Posterior cingulate gyrus (tissue), 11 donors: ENCODE data around the gene MUC5AC.
"Not testable (repeated sequence)": the region's sequence is repeated elsewhere in the genome, so short reads cannot be mapped to it uniquely, and the experiment has no call there.

Experiments used
- DNase-seq, 10 donors: peaks; one replicate each; pipeline versions ENCODE4 v3.0.0 to v3.0.0-alpha.2; 2020 to 2021; ENCODE audit warnings: mixed read lengths in 3 of 10
- intact Hi-C: fragments of 100-400 bp; cut with DNase I; formaldehyde crosslinking; loops from one replicate; pipeline ENCODE4 v1.15.1; 2023

MUC5AC gene

GRCh38 chr11:1159488-1160220, 1.9 kb downstream of the MUC5AC start:
- peak in 3 of 10 donors; percentile 4 to 67 (median 65) for DNase-seq
- intact Hi-C loops = not testable (repeated sequence)

GRCh38 chr11:1160231-1161101, 2.7 kb downstream of the MUC5AC start:
- intact Hi-C loops = no loop called here
- DNase-seq = peak in 5 of 10 donors; percentile 2 to 76 (median 43)

GRCh38 chr11:1161410-1162137, 3.8 kb downstream of the MUC5AC start:
- peak in 5 of 10 donors; percentile 1 to 80 (median 68) for DNase-seq
- intact Hi-C loops = no loop called here

GRCh38 chr11:1162138-1162475, 4.4 kb downstream of the MUC5AC start:
- no peak for DNase-seq
- intact Hi-C loops = no loop called here

GRCh38 chr11:1162491-1163311, 4.9 kb downstream of the MUC5AC start:
- intact Hi-C loops = no loop called here

GRCh38 chr11:1163321-1163910, 5.7 kb downstream of the MUC5AC start:
- DNase-seq = peak in 3 of 10 donors; percentile 58 to 80 (median 60)
- intact Hi-C loops = no loop called here

More at GRCh38 chr11:1162491-1163311, 4.9 kb downstream of the MUC5AC start:
- peak in 3 of 10 donors; percentile 62 to 74 (median 67) for DNase-seq

GRCh38 chr11:1163911-1164735, 6.4 kb downstream of the MUC5AC start:
- intact Hi-C loops = no loop called here
- DNase-seq = peak in 4 of 10 donors; percentile 7 to 81 (median 66)

- DNase-seq = peak in 2 of 10 donors; percentile 22 to 36
- intact Hi-C loops = not testable (repeated sequence)
These were observed 7.1 kb downstream of the MUC5AC start for GRCh38 chr11:1164779-1165255.

GRCh38 chr11:1165256-1166041, 7.7 kb downstream of the MUC5AC start:
- DNase-seq = peak in 4 of 10 donors; percentile 19 to 83 (median 68)
- intact Hi-C loops = no loop called here

- intact Hi-C loops = no loop called here
- peak in 2 of 10 donors; percentile 16 to 69 for DNase-seq
These were observed 9.5 kb downstream of the MUC5AC start for GRCh38 chr11:1167256-1167655.

- peak in 2 of 10 donors; percentile 63 to 77 for DNase-seq
- intact Hi-C loops = no loop called here
These were observed 10.0 kb downstream of the MUC5AC start for GRCh38 chr11:1167751-1168231.

- intact Hi-C loops = no loop called here
- DNase-seq = peak in 1 of 10 donors; percentile 45
These were observed 10.5 kb downstream of the MUC5AC start for GRCh38 chr11:1168256-1168655.

- DNase-seq = peak in 2 of 10 donors; percentile 66 to 78
- intact Hi-C loops = no loop called here
These were observed 11.0 kb downstream of the MUC5AC start for GRCh38 chr11:1168721-1169161.

GRCh38 chr11:1171223-1171984, 13.7 kb downstream of the MUC5AC start:
- DNase-seq = peak in 2 of 10 donors; percentile 3 to 6
- intact Hi-C loops = no loop called here

GRCh38 chr11:1171985-1172728, 14.4 kb downstream of the MUC5AC start:
- peak in 2 of 10 donors; percentile 54 to 72 for DNase-seq
- intact Hi-C loops = no loop called here

- peak in 2 of 10 donors; percentile 5 to 18 for DNase-seq
- intact Hi-C loops = no loop called here
These were observed 15.0 kb downstream of the MUC5AC start for GRCh38 chr11:1172729-1173117.
